Thyroid gland (tissue), 4 donors: ENCODE data around the gene TTC6. TPM values are rescaled to one million over a fixed set of nuclear protein-coding genes. Genes with fewer than 3 reads are reported as not detected.

Experiments
- DNase-seq, 2 donors: peaks; one replicate each; pipeline ENCODE4 v3.0.0-alpha.2; 2019
- H3K27ac ChIP-seq, 3 donors: fragments of 200-600 bp; sonication (generic); 1 replicate in 2 of 3; 2 replicates in 1 of 3; pipeline ENCODE4 v1.5.1; 2016 to 2019; ENCODE audit warnings: mild to moderate bottlenecking in 1 of 3, moderate library complexity in 1 of 3
- H3K27me3 ChIP-seq: fragments of 200-600 bp; sonication (generic); one replicate; pipeline ENCODE4 v1.5.1; 2019
- H3K36me3 ChIP-seq, 2 donors: fragments of 200-600 bp; sonication (generic); one replicate each; pipeline ENCODE4 v1.5.1; 2016 to 2019
- H3K4me1 ChIP-seq, 2 donors: fragments of 200-600 bp; sonication (generic); one replicate each; pipeline ENCODE4 v1.5.1; 2017 to 2019
- H3K4me3 ChIP-seq, 3 donors: fragments of 200-600 bp; sonication (generic); replicated peaks in 1 of 3; 1 replicate in 2 of 3; 2 replicates in 1 of 3; pipeline ENCODE4 v1.5.1; 2016; ENCODE audit warnings: mild to moderate bottlenecking in 1 of 3
- H3K9me3 ChIP-seq: fragments of 200-600 bp; sonication (generic); one replicate; pipeline ENCODE4 v1.5.1; 2017
- POLR2A ChIP-seq, 2 donors: fragments of 450-650 bp; IDR thresholded peaks; one replicate each; pipeline ENCODE4 v1.6.1; 2017; ENCODE audit warnings: antibody characterized with exemption in 2 of 2, mild to moderate bottlenecking in 2 of 2, moderate library complexity in 1 of 2
- WGBS, 2 donors: methylation state at CpG; one replicate each; pipeline ENCODE4 v1.1.5; 2017; 5-methylcytosine and 5-hydroxymethylcytosine counted together
- intact Hi-C: fragments of 100-400 bp; cut with DNase I; formaldehyde crosslinking; loops from one replicate; pipeline ENCODE4 v1.15.1; 2023
- total RNA-seq, 4 donors: library from RNA; depleted of rRNA; stranded (reverse); fragments of >200 nt; gene quantifications; one replicate each; pipeline ENCODE4 v1.2.3, GENCODE V29; 2016
- TF ChIP-seq, protein P1 (sequence below), 6 experiments: fragments of 200-600 bp in 3 of 6; fragments of 450-650 bp in 3 of 6; sonication (generic) in 3 of 6; IDR thresholded peaks; one replicate each; pipeline ENCODE4 v1.5.1; 2016 to 2019; ENCODE audit warnings: antibody characterized with exemption in 6 of 6, mild to moderate bottlenecking in 2 of 6, inconsistent platforms in 1 of 6, moderate library complexity in 1 of 6

The TTC6 gene
- total RNA-seq, 4 donors from 2014 or later: 0.10 to 0.38 (median 0.13) TPM; not detected in 1

- Histone ChIP-seq H3K9me3 (no peaks in the 10 kb centered on the region), H3K4me3 (no peak overlapping the region), H3K27me3 (peaks cover 99% of the 10 kb centered on the region), H3K27ac (no peak overlapping the region), H3K36me3 (no peaks in the 10 kb centered on the region), H3K4me1 (peaks cover 18 to 33% of the 10 kb centered on the region in 2 donors)
- intact Hi-C loops: no loop called here
- TF ChIP-seq POLR2A (IDR thresholded peaks at IDR 0.05): no peak
- TF ChIP-seq, protein P1, sequence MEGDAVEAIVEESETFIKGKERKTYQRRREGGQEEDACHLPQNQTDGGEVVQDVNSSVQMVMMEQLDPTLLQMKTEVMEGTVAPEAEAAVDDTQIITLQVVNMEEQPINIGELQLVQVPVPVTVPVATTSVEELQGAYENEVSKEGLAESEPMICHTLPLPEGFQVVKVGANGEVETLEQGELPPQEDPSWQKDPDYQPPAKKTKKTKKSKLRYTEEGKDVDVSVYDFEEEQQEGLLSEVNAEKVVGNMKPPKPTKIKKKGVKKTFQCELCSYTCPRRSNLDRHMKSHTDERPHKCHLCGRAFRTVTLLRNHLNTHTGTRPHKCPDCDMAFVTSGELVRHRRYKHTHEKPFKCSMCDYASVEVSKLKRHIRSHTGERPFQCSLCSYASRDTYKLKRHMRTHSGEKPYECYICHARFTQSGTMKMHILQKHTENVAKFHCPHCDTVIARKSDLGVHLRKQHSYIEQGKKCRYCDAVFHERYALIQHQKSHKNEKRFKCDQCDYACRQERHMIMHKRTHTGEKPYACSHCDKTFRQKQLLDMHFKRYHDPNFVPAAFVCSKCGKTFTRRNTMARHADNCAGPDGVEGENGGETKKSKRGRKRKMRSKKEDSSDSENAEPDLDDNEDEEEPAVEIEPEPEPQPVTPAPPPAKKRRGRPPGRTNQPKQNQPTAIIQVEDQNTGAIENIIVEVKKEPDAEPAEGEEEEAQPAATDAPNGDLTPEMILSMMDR (IDR thresholded peaks at IDR 0.05): no peak
- WGBS, 2 donors: 29 to 32% methylated on average over 6 of the region's 6 CpGs
- no peak for DNase-seq
These were observed 6.8 kb upstream of the TTC6 start for GRCh38 chr14:37588667-37588955.

DNA sequence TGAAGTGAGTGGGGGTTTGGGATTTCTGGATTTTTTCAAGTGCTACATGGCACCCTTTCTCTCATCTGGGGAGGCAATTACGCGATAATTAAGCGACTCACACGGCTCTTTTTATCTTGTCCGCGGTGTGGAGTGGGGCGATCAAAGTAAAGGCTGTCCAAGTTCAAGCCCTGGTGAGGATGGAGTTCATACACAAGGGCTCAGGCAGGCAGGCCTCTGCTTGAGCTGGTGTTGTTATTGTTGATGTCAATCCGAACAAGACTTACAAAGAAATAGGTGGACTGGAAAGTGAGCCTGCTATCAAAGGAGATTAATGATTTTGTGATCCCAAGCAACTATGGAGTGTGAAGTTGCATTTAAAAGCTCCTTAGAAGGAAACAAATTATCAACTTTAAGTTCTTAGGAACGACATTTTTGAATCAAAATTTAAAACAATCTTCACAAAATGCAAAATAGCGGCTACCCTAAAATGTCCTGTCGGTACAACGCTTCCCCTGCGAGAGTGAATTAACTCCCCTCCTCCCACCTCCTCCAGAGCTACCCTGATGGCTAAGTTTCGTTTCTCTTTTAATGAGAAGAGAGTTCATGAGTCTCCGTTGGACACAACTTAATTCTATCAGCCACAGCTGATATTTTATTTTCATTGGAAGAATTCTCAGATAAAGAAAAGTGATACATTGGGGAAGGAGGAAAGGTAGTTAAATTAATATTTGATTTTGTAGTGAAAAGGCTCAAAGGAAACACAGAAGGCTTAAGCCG is 6.3 kb upstream of the TTC6 start:
- Histone ChIP-seq H3K36me3 (no peaks in the 10 kb centered on the region), H3K4me3 (no peak overlapping the region), H3K9me3 (no peaks in the 10 kb centered on the region), H3K27ac (no peak overlapping the region), H3K4me1 (peaks cover 17 to 28% of the 10 kb centered on the region in 2 donors), H3K27me3 (peaks cover 94% of the 10 kb centered on the region)
- TF ChIP-seq, protein P1 (IDR thresholded peaks at IDR 0.05): no peak
- TF ChIP-seq POLR2A (IDR thresholded peaks at IDR 0.05): no peak
- intact Hi-C loops: no loop called here
- 23% methylated on average over 16 of the region's 16 CpGs for WGBS, 2 donors
- DNase-seq: no peak

DNA sequence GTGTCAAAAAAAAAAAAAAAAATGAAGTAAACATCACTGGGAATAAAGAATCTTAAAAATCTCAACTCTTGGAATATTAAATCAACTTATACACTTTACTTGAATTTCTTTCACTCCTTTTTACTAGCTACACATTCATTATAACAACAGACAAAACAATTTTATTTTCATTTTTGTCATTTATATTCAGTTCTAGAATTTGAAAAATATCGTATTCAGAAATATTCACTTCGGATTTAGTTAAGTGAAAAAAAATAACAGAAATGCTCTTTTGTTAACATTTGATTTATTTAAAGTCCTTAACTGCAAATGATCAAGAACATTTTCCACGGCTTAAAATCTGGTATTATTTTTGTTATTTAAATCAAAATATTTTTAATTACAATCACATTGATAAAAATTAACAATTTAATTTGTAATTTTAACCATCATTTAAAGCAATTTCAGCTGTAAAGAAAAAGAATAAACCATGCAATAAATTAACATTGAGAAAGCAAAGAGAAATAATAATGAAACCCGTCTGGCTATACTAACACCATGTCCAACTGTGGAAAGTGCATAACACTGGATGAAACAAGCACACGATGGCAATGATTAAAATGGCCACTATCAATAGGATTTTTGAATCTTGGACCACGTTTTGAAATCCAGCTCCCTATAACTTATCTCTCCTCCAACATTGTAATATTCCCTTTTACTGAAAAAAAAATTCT is 5.6 kb upstream of the TTC6 start:
- DNase-seq: no peak

GRCh38 chr14:37590428-37591139 is 4.8 kb upstream of the TTC6 start:
- Histone ChIP-seq H3K36me3 (no peaks in the 10 kb centered on the region), H3K27ac (no peak overlapping the region), H3K4me1 (peaks cover 11 to 19% of the 10 kb centered on the region in 2 donors), H3K9me3 (no peaks in the 10 kb centered on the region), H3K27me3 (peaks cover 84% of the 10 kb centered on the region), H3K4me3 (no peak overlapping the region)
- DNase-seq: no peak
- TF ChIP-seq POLR2A (IDR thresholded peaks at IDR 0.05): no peak
- TF ChIP-seq, protein P1 (IDR thresholded peaks at IDR 0.05): no peak
- intact Hi-C loops: loop anchor here (10.0 kb wide), 1 partner anchor 346 kb away; no protein-coding TSS in a partner anchor
- 40 to 50% methylated on average over 4 of the region's 4 CpGs for WGBS, 2 donors

More for the DNA sequence above, 5.6 kb upstream of the TTC6 start:
- Histone ChIP-seq H3K4me1 (peaks cover 13 to 21% of the 10 kb centered on the region in 2 donors), H3K27ac (no peak overlapping the region), H3K4me3 (no peak overlapping the region), H3K36me3 (no peaks in the 10 kb centered on the region), H3K27me3 (peaks cover 86% of the 10 kb centered on the region), H3K9me3 (no peaks in the 10 kb centered on the region)
- no peak for TF ChIP-seq POLR2A (IDR thresholded peaks at IDR 0.05)
- TF ChIP-seq, protein P1 (IDR thresholded peaks at IDR 0.05): no peak
- 37 to 45% methylated on average over 6 of the region's 6 CpGs for WGBS, 2 donors
- intact Hi-C loops: loop anchor here (10.0 kb wide), 1 partner anchor 345 kb away; no protein-coding TSS in a partner anchor
